ENCODE results near the gene CIRBP. TPM values are rescaled to one million over a fixed set of nuclear protein-coding genes. Genes with fewer than 3 reads are reported as not detected.
"Not testable (repeated sequence)": the region's sequence is repeated elsewhere in the genome, so short reads cannot be mapped to it uniquely, and the experiment has no call there.

CIRBP gene
- total RNA-seq, 1 donor from 2014 or later: 219 TPM

GRCh38 chr19:1293782-1294604, 24.9 kb downstream of the CIRBP start:
- ATAC-seq (no peak), DNase-seq (ENCODE audit: missing footprints) (no peak)
- intact Hi-C loops (cut with DNase I): no loop called here

GRCh38 chr19:1294688-1295087, 25.6 kb downstream of the CIRBP start:
- ATAC-seq (no peak), DNase-seq (ENCODE audit: missing footprints) (no peak)
- intact Hi-C loops (cut with DNase I): no loop called here

- intact Hi-C loops (cut with DNase I): no loop called here
- DNase-seq (ENCODE audit: missing footprints) (no peak), ATAC-seq (no peak)
These were observed 26.3 kb downstream of the CIRBP start for GRCh38 chr19:1295169-1296012.

GRCh38 chr19:1296078-1296477, 26.9 kb downstream of the CIRBP start:
- DNase-seq (ENCODE audit: missing footprints): no peak
- ATAC-seq: no peak
- intact Hi-C loops (cut with DNase I): no loop called here

- ATAC-seq: no peak
- no peak for DNase-seq (ENCODE audit: missing footprints)
- intact Hi-C loops (cut with DNase I): no loop called here
These were observed 27.6 kb downstream of the CIRBP start for GRCh38 chr19:1296575-1297271.

GRCh38 chr19:1298235-1298634, 29.1 kb downstream of the CIRBP start:
- DNase-seq (ENCODE audit: missing footprints): no peak
- intact Hi-C loops (cut with DNase I): no loop called here
- ATAC-seq: no peak

GRCh38 chr19:1299801-1300200, 30.7 kb downstream of the CIRBP start:
- ATAC-seq (no peak), DNase-seq (ENCODE audit: missing footprints) (no peak)
- intact Hi-C loops (cut with DNase I): no loop called here

GRCh38 chr19:1300744-1301490, 31.8 kb downstream of the CIRBP start:
- DNase-seq (ENCODE audit: missing footprints) (no peak), ATAC-seq (no peak)
- intact Hi-C loops (cut with DNase I): no loop called here

GRCh38 chr19:1302533-1303239, 33.6 kb downstream of the CIRBP start:
- DNase-seq (ENCODE audit: missing footprints) (no peak), ATAC-seq (no peak)
- intact Hi-C loops (cut with DNase I): no loop called here

- DNase-seq (ENCODE audit: missing footprints) (no peak), ATAC-seq (no peak)
- intact Hi-C loops (cut with DNase I): no loop called here
These were observed 35.2 kb downstream of the CIRBP start for GRCh38 chr19:1304197-1304924.

- ATAC-seq; DNase-seq (ENCODE audit: missing footprints); intact Hi-C loops (cut with DNase I): not testable (repeated sequence)
These were observed 36.2 kb downstream of the CIRBP start for GRCh38 chr19:1305354-1305753.

GRCh38 chr19:1307320-1307719, 38.2 kb downstream of the CIRBP start:
- ATAC-seq (no peak), DNase-seq (ENCODE audit: missing footprints) (no peak)
- intact Hi-C loops (cut with DNase I): no loop called here

GRCh38 chr19:1307755-1308303, 38.7 kb downstream of the CIRBP start:
- ATAC-seq (no peak), DNase-seq (ENCODE audit: missing footprints) (no peak)
- intact Hi-C loops (cut with DNase I): no loop called here

- DNase-seq (ENCODE audit: missing footprints) (no peak), ATAC-seq (no peak)
- intact Hi-C loops (cut with DNase I): no loop called here
These were observed 39.6 kb downstream of the CIRBP start for GRCh38 chr19:1308718-1309117.

GRCh38 chr19:1309977-1310852, 41.1 kb downstream of the CIRBP start:
- intact Hi-C loops (cut with DNase I): no loop called here
- no peak for ATAC-seq
- DNase-seq (ENCODE audit: missing footprints): no peak

GRCh38 chr19:1310853-1311180, 41.7 kb downstream of the CIRBP start:
- DNase-seq (ENCODE audit: missing footprints): no peak
- intact Hi-C loops (cut with DNase I): no loop called here
- no peak for ATAC-seq
